ENCODE data around the gene CD28.
"Not testable (repeated sequence)": the region's sequence is repeated elsewhere in the genome, so short reads cannot be mapped to it uniquely, and the experiment has no call there.

The CD28 gene

DNA sequence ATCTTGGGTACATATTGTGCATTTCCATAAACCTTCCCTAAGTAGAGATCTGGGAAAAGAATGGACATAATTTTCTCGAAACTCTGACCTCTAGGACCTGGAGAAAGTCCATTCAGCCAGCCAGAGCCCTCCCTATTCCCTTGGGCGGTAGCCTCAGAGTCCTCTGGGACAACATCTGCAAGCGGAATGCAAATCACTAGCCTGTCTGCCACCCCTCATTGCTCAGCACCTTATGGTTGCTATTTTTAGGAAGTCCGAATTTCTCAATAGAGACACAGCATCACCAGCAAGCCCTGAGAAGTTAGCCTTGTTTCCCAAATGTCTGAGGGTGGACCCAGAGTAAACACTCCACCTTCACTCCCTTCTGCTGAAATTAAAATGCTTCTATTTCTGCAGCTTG lies 17.6 kb upstream of the CD28 start:
- no peak for DNase-seq

DNA sequence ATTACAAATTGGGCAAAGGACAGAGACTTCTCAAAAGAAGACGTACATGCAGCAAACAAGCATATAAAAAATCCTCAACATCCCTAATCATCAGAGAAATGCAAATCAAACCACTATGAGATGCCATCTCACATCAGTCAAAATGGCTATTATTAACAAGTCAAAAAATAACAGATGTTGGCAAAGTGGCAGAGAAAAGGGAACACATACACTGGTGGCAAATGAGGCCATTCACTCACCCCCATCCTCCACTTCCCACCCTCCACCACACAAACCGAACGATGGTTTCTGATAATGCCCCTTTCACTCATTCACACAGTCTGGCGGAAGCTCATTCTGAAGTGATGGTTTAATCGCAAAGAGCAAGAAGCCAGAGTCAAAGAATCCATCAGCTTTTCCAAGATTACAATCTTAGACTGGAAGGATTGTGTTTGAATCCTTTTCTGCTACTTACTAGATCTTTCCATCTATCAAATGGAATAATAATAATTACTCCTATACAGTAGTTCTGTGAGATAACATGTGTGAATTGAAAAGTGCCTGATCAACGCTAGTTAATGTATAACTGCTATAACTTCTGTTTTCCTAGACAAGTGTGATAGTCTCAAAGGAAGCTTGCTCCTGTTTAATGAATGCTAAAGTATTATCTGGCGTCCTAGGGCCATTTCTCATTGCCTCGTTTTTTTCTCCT lies 16.9 kb upstream of the CD28 start:
- DNase-seq = no peak

DNA sequence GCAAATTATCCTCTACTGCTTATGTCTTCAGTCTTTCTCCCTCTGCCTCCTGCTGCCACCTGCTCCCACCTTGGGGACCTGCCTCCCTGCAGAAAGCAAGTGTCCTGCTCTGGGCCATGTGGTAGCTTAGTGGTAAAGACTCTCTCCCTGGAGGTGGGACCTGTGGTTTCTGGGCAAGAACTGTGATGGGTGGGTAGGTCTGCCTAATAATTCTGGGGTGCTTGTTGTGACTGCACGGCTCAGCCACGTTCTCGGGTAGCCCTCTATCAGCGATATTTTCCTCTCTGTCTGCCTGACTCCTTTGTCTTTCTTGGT lies 16.4 kb upstream of the CD28 start:
- DNase-seq = no peak

DNA sequence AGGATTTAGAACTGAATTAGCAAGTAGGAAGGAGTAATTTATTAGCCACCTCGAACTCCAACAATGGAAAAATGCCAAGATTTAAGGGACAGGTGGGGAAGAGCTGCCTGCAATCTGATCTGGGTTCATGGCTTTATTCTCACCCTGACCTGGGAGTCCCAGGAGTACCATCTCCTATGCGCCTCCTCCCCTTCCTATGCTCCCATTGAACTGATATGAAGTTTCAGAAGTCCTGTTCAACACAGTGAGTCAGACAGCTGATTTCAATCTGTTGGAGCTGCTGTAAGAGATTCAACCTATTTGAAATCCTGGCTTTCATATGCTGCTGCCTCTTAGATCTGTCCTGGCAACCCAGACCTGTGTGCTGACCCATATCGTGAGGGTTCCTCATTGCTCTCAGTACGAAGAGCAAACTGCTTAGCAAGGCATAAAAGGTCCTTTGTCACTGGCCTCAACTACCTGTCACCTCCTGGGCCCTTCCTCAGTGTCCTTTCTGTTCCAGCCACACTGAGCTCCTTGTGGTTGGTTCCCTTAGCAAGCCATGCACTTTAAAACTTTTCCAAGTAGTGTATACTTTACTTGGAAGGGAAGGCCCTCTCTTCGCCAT lies 15.9 kb upstream of the CD28 start:
- DNase-seq = no peak

DNA sequence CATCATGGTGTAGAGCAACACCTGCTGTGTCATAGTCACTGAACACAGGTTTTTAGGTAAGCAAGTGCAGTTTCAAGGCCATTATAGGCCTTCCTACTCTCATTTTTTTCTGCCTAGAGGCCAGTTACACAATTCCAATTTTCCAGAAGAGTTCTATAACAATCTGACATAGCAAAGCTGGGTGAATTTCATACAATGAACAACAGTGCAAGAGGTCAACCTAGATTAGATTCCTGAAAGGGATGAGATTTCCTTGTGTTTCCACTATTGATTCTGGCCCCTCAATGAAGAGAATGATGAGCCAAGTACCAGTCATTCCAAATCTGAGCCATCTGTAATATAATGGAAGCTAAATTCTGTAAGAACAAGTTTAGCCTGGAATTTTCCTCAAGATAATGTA lies 15.3 kb upstream of the CD28 start:
- no peak for DNase-seq

DNA sequence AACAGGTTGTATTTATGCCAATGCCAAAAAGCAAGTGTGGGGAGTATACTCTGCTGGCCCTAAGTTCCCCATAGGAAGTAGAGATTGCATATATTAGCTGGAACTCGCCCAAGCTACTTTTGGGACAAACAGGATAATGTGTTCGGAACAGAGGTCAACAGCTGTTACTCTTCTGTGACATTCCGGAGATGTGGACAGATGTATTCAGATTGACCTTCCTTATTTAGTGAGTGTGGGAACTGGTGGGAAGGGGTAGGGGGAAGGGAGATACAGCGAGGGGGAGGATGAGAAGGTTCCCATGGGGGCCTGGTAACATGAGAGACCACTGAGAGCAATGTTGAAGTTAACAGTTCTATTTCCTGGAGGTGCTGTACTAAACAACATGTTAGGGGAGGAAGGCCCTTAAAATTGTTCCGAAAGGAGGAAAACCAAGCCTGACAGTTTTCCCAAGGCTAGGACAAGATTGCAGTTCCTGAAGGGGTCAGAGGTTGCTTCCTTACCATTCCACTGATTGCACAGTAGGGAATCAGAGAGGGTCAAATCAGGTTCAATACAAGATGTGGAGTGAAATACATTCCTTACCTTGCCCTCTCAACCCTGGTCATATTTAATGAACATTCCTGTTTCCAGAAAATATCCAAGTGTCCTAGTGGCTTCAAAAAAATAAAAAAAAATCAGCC lies 14.3 kb upstream of the CD28 start:
- DNase-seq = no peak

DNA sequence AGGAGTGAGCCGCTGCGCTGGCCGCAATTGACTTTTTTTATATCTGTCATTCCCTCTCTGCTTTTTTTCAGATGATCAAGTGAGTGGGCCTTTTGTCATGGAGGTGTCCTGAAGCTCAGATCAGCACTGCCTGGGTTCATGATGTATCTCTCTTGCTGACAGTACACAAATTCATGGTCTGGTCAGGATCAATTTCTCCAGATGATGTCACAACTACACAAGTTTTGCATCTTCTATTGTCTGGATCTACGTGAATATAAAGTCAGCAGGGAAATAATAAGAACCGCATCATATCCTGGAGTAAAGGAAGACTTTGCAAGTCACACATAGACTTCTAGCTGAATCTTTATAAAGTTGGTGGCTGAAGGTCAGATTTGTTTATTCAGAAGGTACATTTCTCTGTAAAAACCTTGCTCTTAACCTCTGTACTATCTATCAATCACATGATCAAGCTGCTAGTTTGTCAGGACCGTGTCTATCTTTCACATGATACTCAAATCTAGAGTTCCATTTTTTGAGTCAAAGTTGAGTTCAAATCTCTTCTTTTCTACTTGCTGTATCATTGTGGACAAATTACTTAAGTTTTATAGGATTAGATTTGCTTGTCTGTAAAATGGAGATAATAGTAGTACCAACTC lies 13.1 kb upstream of the CD28 start:
- no peak for DNase-seq

DNA sequence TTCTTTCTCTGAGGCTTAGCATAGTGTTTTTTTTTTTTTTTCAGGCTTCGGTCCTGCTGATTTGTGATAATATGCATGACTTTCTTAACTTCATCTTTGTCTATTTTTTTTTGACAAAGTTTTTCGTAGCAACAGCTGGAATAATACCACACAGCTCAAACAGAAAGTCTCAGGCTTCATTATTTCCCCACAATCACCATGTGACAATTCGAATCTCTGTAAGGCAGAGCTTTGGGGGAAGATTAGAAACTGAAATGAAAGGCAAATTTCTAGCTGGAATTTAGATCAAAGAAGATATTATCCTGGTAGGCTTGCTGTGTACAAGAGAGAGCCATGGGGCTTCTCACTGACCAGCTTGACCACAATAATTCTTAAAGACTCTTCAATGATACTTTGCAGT lies 12.2 kb upstream of the CD28 start:
- DNase-seq = no peak

DNA sequence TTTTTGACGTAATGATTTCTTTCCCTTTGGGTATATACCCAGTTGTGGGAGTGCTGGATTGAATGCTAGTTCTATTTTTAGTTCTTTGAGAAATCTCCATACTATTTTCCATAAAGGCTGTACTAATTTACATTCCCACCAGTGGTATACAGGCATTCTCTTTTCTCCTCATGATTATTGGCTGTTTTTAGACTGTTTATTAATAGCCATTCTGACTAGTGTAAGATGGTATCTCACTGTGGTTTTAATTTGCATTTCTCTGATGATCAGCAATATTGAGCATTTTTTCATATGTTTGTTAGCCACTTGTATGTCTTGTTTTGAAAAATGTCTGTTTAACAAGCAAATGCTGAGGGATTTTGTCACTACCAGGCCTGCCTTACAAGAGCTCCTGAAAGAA lies 9.2 kb upstream of the CD28 start:
- DNase-seq = no peak

DNA sequence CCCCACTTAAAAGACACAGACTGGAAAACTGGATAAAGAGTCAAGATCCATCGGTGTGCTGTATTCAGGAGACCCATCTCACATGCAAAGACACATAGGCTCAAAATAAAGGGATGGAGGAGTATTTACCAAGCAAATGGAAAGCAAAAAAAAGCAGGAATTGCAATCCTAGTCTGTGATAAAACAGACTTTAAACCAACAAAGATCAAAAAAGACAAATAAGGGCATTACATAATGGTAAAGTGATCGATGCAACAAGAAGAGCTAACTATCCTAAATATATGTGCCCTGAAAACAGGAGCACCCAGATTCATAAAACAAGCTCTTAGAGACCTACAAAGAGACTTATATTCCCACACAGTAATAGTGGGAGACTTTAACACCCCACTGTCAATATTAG lies 8.7 kb upstream of the CD28 start:
- DNase-seq = not testable (repeated sequence)

DNA sequence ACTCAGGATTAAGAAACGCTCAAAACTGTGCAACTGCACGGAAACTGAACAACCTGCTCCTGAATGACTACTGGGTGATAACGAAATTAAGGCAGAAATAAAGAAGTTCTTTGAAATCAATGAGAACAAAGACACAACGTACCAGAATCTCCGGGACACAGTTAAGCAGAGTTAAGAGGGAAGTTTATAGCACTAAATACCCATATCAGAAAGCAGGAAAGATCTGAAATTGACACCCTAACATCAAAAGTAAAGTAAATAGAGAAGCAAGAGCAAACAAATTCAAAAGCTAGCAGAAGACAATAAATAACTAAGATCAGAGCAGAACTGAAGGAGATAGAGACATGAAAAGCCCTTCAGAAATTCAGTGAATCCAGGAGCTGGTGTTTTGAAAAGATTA lies 8.0 kb upstream of the CD28 start:
- not testable (repeated sequence) for DNase-seq

DNA sequence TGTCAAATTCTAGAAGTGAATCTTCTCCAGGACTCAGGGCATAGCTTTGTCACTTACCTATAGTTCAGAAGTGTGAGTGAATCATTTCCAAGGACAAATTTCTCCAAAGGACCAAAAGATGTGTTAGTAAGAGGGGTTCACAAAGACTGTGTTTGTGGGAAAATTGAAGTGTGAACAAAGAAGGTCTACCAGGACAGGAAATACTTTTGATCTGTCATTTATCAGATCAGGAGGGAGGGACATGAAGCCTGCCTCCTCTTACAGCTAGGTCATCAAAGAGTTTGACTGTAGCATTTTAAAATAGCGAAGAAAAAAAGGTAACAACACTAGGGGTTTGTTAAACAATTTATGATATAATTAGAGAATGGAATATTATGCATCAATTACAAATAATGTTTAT lies 2.0 kb upstream of the CD28 start:
- DNase-seq = no peak

DNA sequence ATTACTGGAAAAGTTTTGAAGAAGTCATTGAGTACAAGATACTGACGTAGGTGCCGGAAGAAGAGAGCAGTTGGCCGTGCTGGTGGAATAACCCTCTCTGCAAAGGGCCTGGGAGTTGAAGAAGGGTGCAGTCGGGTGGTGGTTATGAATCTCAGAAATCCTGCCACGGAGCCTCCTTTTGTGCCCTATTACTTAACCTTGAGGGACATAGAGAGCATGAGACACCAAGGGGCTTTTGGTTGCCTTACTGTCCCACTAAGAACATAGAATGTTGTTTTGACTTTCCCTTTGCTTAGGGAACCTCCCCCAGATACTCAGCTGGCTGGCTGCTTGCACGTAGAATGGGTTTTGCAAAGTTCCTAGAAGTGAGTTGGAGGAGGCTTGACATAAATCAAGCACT lies 1.3 kb upstream of the CD28 start:
- no peak for DNase-seq

DNA sequence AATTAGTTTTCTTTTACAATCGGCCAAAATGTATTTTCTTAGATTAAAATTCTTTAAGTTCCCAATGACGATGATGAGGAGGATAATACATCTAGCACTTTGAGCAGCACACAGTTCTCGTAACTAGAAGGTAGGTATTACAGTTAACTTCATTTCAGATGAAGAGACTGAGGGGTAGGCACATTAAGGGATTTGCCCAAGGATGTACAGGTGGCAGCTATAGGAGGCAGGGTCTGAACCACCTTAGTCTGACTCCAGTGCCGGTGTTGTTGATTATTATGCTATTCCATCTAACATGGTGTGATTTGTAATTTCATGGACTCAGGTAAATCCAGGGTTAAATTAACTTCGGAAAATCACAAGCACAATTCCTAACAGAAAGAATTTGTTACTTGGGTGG lies 1.1 kb downstream of the CD28 start:
- no peak for DNase-seq

DNA sequence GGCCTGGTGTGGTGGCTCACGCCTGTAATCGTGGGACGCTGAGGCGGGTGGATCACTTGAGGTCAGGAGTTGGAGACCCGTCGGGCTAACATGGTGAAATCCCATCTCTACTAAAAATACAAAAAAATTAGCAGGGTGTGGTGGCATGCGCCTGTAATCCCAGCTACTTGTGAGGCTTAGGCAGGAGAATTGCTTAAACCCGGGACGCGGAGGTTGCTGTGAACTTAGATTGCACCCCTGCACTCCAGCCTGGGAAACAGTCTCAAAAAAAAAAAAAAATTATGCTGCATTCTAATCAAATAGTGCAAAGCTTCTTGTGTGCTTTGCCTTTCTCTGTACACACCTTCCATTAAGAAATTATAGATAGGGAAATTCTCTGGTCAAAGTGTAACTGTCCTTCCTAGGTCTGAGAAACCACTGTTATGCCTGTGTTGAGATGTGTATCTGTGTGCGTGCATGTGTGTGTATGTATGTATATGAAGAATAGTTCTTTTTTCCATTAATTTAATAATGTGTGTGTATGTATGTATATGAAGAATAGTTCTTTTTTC lies 2.5 kb downstream of the CD28 start:
- no peak for DNase-seq

DNA sequence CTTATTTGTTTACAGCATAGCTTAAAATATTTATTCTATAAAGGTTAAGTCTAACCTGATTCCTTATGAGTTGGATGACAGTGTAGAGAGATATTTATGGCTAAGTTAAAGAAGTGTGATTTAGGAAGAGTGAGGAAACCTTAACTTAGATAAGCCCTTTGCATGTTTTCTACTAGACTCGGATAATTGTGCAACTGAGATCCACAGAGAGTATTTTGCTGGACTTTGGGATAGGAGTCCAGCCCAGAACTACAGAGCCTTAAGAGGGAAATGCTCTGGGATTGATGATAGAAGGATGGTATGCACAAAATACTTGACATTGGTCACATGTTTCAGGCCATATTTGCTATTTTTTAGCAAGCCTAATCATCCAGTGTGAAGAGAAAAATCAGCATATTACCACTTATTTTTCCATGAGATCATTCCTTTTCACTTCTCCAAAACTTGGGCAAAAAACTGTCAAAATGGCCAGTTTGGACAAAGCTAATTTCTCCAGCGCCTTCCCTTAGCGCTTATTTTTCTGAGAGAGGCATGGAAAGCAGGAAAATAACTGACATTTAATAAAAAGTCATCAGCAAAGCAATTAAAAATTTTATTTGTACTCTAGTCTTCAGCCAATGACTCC lies 3.1 kb downstream of the CD28 start:
- no peak for DNase-seq

DNA sequence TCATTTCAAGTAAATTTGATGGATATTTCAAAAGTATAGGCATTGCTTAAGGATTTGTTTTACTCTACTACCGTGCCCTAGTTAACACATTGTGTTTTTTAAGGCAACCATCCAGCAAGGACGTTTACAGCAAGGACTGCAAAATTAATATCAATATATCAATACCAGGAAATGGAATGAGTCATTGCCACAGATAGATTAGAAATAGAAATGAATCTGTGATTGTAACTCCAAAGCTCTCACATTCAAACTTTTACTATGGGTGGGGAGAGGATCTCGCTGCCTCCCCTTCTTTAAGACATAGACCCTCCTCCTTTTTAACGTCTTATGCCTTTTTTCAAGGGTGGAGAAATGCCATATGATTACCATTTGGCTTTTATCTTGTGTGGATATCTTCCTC lies 3.8 kb downstream of the CD28 start:
- no peak for DNase-seq

DNA sequence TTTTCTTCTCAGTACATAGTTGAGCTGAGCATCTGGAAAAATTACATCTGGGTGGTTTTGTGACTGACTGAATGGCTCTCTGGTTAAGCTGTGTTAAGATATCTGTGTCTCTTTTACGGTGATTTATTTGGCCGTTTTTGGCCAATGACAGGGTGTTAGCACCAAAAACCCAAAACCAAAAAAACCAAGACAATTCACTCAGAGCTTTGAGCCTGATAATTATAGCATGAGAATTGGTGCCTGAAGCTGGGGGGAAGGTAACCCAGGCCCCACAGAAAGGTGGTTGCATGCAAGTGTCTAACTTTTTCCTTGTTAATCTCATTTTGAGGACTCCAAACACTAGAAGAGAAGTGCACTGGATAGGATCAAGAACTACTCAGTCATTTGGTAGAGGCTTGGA lies 4.5 kb downstream of the CD28 start:
- no peak for DNase-seq

DNA sequence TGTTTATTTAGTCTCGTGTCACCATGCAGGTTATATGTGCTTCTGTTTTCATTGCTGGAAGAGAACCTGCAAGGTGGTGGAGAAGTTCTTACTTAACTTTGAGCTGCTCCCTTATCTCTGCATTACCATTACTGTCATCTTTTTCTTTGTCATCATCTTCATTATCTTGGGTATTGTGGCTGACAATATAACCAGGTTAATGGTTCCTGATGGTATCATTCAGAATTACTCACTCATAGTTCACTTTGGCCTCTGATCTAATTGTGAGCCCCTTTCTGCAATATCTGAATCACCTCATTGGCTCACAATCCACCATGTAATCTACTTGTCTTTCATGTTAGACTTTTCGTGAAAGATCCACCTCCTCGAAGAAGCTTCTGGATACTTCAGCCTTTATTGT lies 5.0 kb downstream of the CD28 start:
- DNase-seq = no peak

DNA sequence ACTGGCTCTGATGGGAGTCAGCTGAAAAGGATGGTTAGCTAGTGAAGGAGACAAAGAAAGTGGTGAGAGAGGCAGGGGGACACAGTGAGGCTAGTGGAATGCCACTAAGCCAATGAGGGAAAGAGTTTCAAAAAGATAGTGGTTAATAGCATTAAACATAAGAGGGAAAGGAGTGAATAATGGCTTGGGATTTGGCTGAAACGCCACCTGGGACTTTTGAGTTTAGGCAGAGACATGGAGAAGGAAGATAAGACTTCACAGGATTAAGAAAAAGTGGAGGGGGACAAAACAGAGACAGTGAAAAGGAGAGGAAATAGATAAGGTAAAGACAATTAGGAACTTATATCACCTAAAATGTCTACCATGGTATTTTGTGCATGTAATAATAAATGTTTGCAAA lies 6.9 kb downstream of the CD28 start:
- no peak for DNase-seq

DNA sequence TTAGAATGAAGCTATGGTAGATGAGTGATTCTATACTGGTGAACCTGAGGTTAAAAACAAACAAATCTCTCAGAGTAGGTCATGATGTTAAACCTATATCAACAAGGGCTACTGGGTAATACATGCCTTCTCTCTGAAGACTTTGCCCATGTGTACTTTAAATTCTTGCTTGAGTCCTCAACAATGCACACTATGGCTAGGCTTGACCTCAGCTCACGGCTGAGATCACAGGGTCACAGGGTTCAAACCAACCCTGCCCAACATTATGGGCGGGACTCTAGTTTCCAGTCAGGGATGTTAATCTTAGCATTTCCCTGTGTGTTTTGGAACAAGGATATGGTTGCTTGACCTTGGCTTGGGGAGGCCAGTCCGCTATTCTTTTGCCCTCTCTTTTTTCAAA lies 7.7 kb downstream of the CD28 start:
- DNase-seq = no peak

DNA sequence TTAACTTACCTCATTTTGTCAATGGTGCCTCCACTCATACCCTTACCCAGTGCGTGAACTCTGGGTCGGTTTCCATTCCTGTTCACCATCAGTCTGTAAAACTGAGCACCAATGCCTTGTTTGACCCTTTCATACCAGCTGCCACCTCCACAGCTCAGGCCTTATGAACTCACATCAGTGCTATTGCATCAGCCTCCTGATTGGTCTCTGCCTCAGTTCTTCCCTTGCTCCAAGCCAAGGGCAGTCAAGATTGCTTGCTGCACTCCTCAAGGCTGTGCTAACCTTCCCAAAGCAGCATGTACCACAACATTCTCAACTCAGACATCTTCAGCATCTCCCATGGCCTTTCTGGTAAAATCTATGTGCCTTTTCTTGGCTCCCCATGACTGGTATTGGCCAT lies 9.3 kb downstream of the CD28 start:
- DNase-seq = no peak

DNA sequence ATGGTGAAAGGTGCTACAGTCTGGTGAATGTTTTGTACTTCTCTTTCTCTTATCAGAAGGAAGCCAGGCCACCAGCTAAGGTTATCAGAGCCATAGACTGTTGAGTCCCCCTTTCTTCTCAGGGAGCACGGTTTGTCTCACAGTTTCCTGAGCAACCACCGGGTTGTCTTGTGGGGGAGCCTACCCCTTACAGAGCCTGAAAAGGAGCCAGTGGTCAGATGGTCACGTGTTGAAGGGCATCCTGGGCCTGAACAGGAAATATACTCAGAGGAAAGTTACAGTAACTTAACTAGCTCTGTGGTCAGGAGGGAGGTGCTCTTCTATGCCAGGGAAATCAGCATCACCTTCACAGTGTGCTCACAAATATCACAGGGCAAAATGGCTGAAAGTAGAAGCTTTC lies 11.6 kb downstream of the CD28 start:
- DNase-seq = no peak

Data from stimulated activated CD4-positive, alpha-beta T cell treated with anti-CD3 and anti-CD28 coated beads, Interleukin-12 subunit alpha, Interleukin-12 subunit beta, amount 100 ng/mL, for 4 hours (primary cell).